ENCODE measurements around the gene SPAG5.

Gene SPAG5

GRCh38 chr17:28538296-28538895, 60.4 kb downstream of the SPAG5 start:
- DNase-seq, result no peak

- no peak for DNase-seq
Observed at GRCh38 chr17:28537219-28537610, 61.6 kb downstream of the SPAG5 start.

- no peak for DNase-seq
Observed at GRCh38 chr17:28536532-28537218, 62.1 kb downstream of the SPAG5 start.

GRCh38 chr17:28534740-28535375, 64.0 kb downstream of the SPAG5 start:
- no peak for DNase-seq

- no peak for DNase-seq
Observed at GRCh38 chr17:28533091-28533807, 65.6 kb downstream of the SPAG5 start.

- no peak for DNase-seq
Observed at GRCh38 chr17:28532050-28532960, 66.5 kb downstream of the SPAG5 start.

- DNase-seq, result no peak
Observed at GRCh38 chr17:28530926-28531325, 67.9 kb downstream of the SPAG5 start.

GRCh38 chr17:28530250-28530649, 68.6 kb downstream of the SPAG5 start:
- DNase-seq, result no peak

GRCh38 chr17:28529013-28529400, 69.8 kb downstream of the SPAG5 start:
- no peak for DNase-seq

- no peak for DNase-seq
Observed at GRCh38 chr17:28528327-28529012, 70.4 kb downstream of the SPAG5 start.

- no peak for DNase-seq
Observed at GRCh38 chr17:28527859-28528258, 71.0 kb downstream of the SPAG5 start.
